Measurements from ENCODE around the gene GLI3. TPM values are rescaled to one million over a fixed set of nuclear protein-coding genes. Genes with fewer than 3 reads are reported as not detected.

The GLI3 gene
- total RNA-seq, 1 donor from 2014 or later, result 5.5 TPM

DNA sequence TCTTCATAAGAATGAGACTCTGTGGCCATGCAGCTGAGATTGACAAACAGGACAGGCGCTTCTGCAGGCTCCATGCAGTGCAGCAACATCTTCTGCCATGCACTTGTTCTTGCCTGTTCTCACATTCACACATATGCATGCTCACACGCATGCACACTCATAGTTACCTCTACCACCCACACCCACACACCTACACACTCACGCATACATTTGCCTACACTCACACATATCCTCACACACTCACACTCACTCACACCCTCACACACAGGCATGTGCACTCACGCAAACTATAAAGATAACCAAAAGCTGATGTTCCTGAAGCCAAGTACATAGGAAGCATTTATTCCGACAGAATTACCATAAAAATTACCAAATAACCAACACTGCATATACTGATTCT, 15.7 kb downstream of the GLI3 start:
- Histone ChIP-seq H3K4me1 (peaks cover 12% of the 10 kb centered on the region), H3K9me3 (replicated peaks) (no peaks in the 10 kb centered on the region), H3K27me3 (ENCODE audit: low read depth) (no peaks in the 10 kb centered on the region), H3K4me3 (no peak overlapping the region), H3K36me3 (no peaks in the 10 kb centered on the region), H3K27ac (replicated peaks) (no peak overlapping the region)
- DNase-seq, result no peak
- intact Hi-C loops (cut with micrococcal nuclease), result no loop called here
- TF ChIP-seq CTCF (IDR thresholded peaks at IDR 0.05; ENCODE audit: borderline replicate concordance), result no peak

- Histone ChIP-seq H3K27ac (replicated peaks) (no peak overlapping the region), H3K4me3 (no peak overlapping the region), H3K36me3 (no peaks in the 10 kb centered on the region), H3K9me3 (replicated peaks) (no peaks in the 10 kb centered on the region), H3K27me3 (ENCODE audit: low read depth) (no peaks in the 10 kb centered on the region), H3K4me1 (peaks cover 12% of the 10 kb centered on the region)
- no peak for DNase-seq
- no peak for TF ChIP-seq CTCF (IDR thresholded peaks at IDR 0.05; ENCODE audit: borderline replicate concordance)
- intact Hi-C loops (cut with micrococcal nuclease), result no loop called here
Observed at GRCh38 chr7:42219447-42219846, 17.6 kb downstream of the GLI3 start.

- TF ChIP-seq CTCF (IDR thresholded peaks at IDR 0.05; ENCODE audit: borderline replicate concordance), result no peak
- H3K27ac ChIP-seq (replicated peaks), result no peak overlapping the region
- intact Hi-C loops (cut with micrococcal nuclease), result no loop called here
- H3K9me3 ChIP-seq (replicated peaks), result no peaks in the 10 kb centered on the region
- no peaks in the 10 kb centered on the region for H3K36me3 ChIP-seq
- H3K27me3 ChIP-seq (ENCODE audit: low read depth), result no peaks in the 10 kb centered on the region
- no peak overlapping the region for H3K4me3 ChIP-seq
- H3K4me1 ChIP-seq, result peaks cover 12% of the 10 kb centered on the region
- no peak for DNase-seq
Observed at GRCh38 chr7:42218248-42218647, 18.8 kb downstream of the GLI3 start.

GRCh38 chr7:42217548-42217947, 19.5 kb downstream of the GLI3 start:
- Histone ChIP-seq H3K27ac (replicated peaks) (no peak overlapping the region), H3K4me1 (peaks cover 12% of the 10 kb centered on the region), H3K4me3 (no peak overlapping the region), H3K27me3 (ENCODE audit: low read depth) (no peaks in the 10 kb centered on the region), H3K36me3 (no peaks in the 10 kb centered on the region), H3K9me3 (replicated peaks) (no peaks in the 10 kb centered on the region)
- DNase-seq, result no peak
- intact Hi-C loops (cut with micrococcal nuclease), result no loop called here
- TF ChIP-seq CTCF (IDR thresholded peaks at IDR 0.05; ENCODE audit: borderline replicate concordance), result no peak

DNA sequence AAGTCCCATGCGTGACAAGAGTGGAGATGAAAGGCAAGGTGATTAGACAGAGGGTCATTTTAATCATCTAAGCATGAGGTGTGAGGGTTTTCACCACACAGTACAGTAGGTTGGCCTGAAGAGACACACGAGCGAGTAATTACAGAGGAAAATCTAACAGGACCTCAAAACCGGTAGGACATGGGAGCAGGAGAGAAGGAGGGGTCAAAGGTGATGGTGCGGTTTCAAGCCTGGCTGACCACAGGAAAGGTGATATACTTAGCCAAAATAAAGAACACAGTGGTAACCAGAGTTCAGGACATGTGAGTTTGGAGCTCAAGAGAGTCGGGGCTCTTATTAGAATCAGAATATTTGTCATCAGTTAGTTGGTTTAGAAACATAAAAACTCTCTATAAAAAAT, 20.0 kb downstream of the GLI3 start:
- no peak overlapping the region for H3K27ac ChIP-seq (replicated peaks)
- intact Hi-C loops (cut with micrococcal nuclease), result no loop called here
- TF ChIP-seq CTCF (IDR thresholded peaks at IDR 0.05; ENCODE audit: borderline replicate concordance), result no peak
- no peak overlapping the region for H3K4me3 ChIP-seq
- DNase-seq, result no peak
- H3K4me1 ChIP-seq, result peaks cover 8% of the 10 kb centered on the region
- no peaks in the 10 kb centered on the region for H3K27me3 ChIP-seq (ENCODE audit: low read depth)
- no peaks in the 10 kb centered on the region for H3K36me3 ChIP-seq
- no peaks in the 10 kb centered on the region for H3K9me3 ChIP-seq (replicated peaks)

Measured in left ventricle myocardium inferior (tissue), 1 donor.